ENCODE data around the gene FHIT.

GRCh38 chr3:60737633-60738399, 513.4 kb downstream of the FHIT start:
- TF ChIP-seq POLR2A (IDR thresholded peaks at IDR 0.05), result no peak
- TF ChIP-seq CTCF (IDR thresholded peaks at IDR 0.05), result no peak
- TF ChIP-seq EP300 (IDR thresholded peaks at IDR 0.05), result no peak
